ENCODE data around the gene FOXP1.

- TF ChIP-seq TAF1 (IDR thresholded peaks at IDR 0.05; ENCODE audit: low read depth, low read length) = no peak
- TF ChIP-seq CTCF (IDR thresholded peaks at IDR 0.05; ENCODE audit: control extremely low read depth in 1 of 3, insufficient read depth in 1 of 3, low read depth in 1 of 3, low read length in 3 of 3) = no peak
- TF ChIP-seq POLR2A (IDR thresholded peaks at IDR 0.05; ENCODE audit: control extremely low read depth in 1 of 2, low read depth in 2 of 2, low read length in 2 of 2) = no peak
- no peak for TF ChIP-seq POLR2AphosphoS5 (IDR thresholded peaks at IDR 0.05; ENCODE audit: low read depth, low read length)
- no peak for TF ChIP-seq KDM5A (IDR thresholded peaks at IDR 0.05; ENCODE audit: low read length)
- no peak for TF ChIP-seq EP300 (IDR thresholded peaks at IDR 0.05; ENCODE audit: borderline replicate concordance in 1 of 2, low read depth in 2 of 2, low read length in 2 of 2)
- no peak for TF ChIP-seq SP2 (IDR thresholded peaks at IDR 0.05; ENCODE audit: low read length)
Observed at GRCh38 chr3:71145954-71146353, 437.6 kb downstream of the FOXP1 start.

All from H1 (cell line).